Non-pigmented ciliary epithelial cell (primary cell): ENCODE measurements around the gene VARS2.

ENCODE experiments used
- DNase-seq: peaks from one replicate; pipeline ENCODE4 v3.0.0-alpha.2; 2010; ENCODE audit warnings: low read depth

VARS2 gene

GRCh38 chr6:30931272-30931671, 17.2 kb downstream of the VARS2 start:
- DNase-seq, result no peak

- no peak for DNase-seq
These were observed 18.1 kb downstream of the VARS2 start, which contains the start of gene SFTA2 for GRCh38 chr6:30931969-30932645. TSS of gene SFTA2 (minus strand) at chr6:30932170. CDS start at chr6:30932096, 74 bp downstream.

GRCh38 chr6:30932665-30933365, 18.8 kb downstream of the VARS2 start:
- no peak for DNase-seq

- no peak for DNase-seq
These were observed 21.0 kb downstream of the VARS2 start for GRCh38 chr6:30935018-30935417.

- DNase-seq, result no peak
These were observed 23.2 kb downstream of the VARS2 start for GRCh38 chr6:30937265-30937664.

GRCh38 chr6:30938730-30939129, 24.7 kb downstream of the VARS2 start:
- DNase-seq, result no peak

GRCh38 chr6:30939473-30939872, 25.4 kb downstream of the VARS2 start:
- DNase-seq, result no peak

- DNase-seq, result no peak
These were observed 26.4 kb downstream of the VARS2 start, which contains the start of gene MUCL3 for GRCh38 chr6:30940361-30940986. TSS of gene MUCL3 (plus strand) at chr6:30940973. CDS start at chr6:30941000, 27 bp downstream.

GRCh38 chr6:30942338-30943060, 28.5 kb downstream of the VARS2 start:
- DNase-seq, result peak; percentile 60

GRCh38 chr6:30944051-30944450, 30.0 kb downstream of the VARS2 start:
- no peak for DNase-seq

GRCh38 chr6:30945281-30945680, 31.2 kb downstream of the VARS2 start:
- DNase-seq, result no peak

- DNase-seq, result no peak
These were observed 33.2 kb downstream of the VARS2 start for GRCh38 chr6:30947231-30947630.

- DNase-seq, result no peak
These were observed 34.8 kb downstream of the VARS2 start for GRCh38 chr6:30948811-30949210.

- no peak for DNase-seq
These were observed 38.0 kb downstream of the VARS2 start for GRCh38 chr6:30951907-30952469.

- no peak for DNase-seq
These were observed 40.8 kb downstream of the VARS2 start for GRCh38 chr6:30954631-30955366.

- DNase-seq, result no peak
These were observed 41.5 kb downstream of the VARS2 start for GRCh38 chr6:30955367-30956042.

GRCh38 chr6:30957716-30958115, 43.7 kb downstream of the VARS2 start:
- no peak for DNase-seq

- DNase-seq, result no peak
These were observed 47.1 kb downstream of the VARS2 start for GRCh38 chr6:30960907-30961673.

GRCh38 chr6:30962716-30963115, 48.7 kb downstream of the VARS2 start:
- no peak for DNase-seq

- no peak for DNase-seq
These were observed 49.6 kb downstream of the VARS2 start for GRCh38 chr6:30963641-30964040.
